Glomerular visceral epithelial cell (primary cell): ENCODE results near the gene ZNF605.
"Not testable (repeated sequence)": the region's sequence is repeated elsewhere in the genome, so short reads cannot be mapped to it uniquely, and the experiment has no call there.

Source experiments
- DNase-seq: peaks from one replicate; pipeline ENCODE4 v3.0.0-alpha.2; 2016; ENCODE audit errors: extremely low spot score

Gene ZNF605

DNA sequence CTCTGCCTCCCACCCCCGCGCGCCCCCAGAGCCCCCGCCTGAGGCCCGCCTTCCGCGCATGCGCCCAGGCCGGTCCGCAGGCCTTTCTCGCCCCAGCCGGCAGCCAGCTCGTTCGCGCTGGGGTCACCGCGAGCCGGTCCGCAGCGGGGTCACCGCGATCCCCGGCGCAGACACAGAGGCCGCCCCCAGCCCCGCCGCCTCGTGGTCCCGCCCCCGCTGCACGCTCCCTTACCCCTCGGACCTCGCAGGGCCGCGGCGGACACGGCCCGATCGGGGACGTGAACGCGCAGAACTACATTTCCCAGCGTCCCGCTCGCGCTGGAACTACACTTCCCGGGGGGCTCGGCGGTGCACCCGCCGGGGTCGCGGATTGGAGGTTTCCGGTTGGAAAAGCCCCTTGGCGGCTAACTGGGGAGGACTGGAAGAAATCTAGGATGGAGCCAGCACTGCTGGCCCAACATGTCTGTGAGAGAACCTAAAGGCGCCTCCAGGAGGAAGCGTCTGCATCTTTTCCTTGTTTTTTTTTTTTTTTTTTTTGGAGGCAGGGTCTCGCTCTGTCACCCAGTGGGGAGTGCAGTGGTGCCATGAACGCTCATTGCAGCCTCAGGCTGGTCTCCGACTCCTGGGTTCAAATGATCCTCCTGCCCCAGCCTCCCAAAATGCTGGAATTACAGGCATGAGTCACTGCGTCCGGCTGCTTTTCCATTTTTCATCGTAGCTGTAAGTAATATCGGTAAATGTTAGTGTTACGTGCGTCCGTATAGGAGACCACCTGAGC lies at the start of gene ZNF605:
Gene ZNF605 (minus strand): TSS at position 296 of the 778 bp plus-strand sequence. CDS start 10,671 bp downstream, outside the sequence.
- peak; percentile 53 for DNase-seq

- no peak for DNase-seq
Observed at GRCh38 chr12:132998741-132999140, 42.6 kb upstream of the ZNF605 start.

DNA sequence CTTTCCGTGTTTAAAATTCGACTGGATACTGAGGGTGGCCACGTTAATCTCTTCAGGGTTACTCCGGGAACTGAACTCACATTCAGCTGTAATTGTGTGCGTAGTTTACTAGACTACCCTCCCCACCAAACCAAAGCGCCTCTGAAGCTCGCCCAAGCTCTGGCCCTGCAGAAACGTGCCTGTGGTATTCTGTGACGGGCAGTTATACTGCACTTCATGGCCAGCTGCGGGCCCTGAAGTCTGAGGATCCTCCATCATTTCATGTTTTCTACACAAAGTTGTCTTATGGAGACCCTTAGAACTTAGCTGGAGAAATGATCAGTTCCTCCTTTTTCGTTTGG lies 30.7 kb upstream of the ZNF605 start:
- peak; percentile 21 for DNase-seq

- peak; percentile 89 for DNase-seq
Observed at GRCh38 chr12:132986001-132986884, 30.1 kb upstream of the ZNF605 start, which contains the start of gene ZNF26. TSS of gene ZNF26 (plus strand) at chr12:132986367. CDS start at chr12:132986841, 474 bp downstream.

- not testable (repeated sequence) for DNase-seq
Observed at GRCh38 chr12:132976870-132977269, 20.8 kb upstream of the ZNF605 start.

- DNase-seq, result no peak
Observed at GRCh38 chr12:132972374-132972773, 16.3 kb upstream of the ZNF605 start.

DNA sequence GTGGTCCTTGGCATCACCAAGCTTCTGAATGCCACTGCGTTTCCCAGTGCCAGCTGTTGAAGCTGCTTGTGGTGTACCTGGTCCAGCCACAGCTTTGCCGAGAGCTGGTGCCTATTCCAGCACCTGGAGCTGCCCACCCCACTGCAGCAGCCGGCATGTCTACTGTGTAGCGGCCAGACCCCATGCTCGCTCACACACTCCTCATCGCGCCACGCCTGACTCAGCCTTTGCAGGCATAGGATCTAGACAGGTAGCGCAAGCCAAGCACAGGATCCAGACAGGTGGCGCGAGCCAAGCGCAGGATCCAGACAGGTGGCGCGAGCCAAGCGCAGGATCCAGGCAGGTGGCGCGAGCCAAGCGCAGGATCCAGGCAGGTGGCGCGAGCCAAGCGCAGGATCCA lies 11.6 kb upstream of the ZNF605 start:
- no peak for DNase-seq

DNA sequence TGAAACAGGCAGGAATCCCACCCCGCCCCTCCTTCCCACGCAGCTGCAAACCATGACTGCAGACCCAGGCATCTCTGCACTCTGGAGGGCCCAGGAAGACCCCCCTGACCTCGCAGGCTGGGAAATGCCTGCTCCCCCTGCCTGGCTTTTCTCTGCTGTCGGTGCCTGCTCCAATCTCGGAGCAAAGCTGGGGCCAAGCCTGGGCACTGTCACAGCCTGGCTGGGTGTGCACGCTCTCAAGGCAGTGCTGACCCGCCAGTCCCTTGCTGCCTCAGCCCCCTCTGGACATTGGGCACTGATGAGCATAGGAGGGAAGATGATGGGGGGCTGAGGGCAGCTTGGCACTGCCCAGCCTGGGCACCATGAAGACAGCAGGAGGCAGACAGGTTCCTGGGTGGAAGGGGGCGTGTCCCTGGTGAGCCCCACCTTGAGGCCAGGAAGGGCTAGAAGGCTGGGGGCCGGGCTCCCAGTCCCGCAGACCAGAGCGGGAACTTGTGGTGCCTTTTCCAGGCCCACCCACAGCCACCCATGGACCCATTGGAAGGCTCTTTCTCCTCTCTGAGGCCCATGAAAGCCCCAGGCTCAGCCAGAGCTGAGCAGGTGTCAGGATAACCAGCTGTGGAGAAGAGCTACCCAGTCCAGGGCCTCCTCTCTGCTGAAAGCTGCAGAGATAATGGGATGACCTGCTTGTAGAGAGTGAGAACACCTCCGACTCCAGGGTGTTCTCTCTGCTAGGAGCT lies 10.7 kb upstream of the ZNF605 start:
- DNase-seq, result no peak

DNA sequence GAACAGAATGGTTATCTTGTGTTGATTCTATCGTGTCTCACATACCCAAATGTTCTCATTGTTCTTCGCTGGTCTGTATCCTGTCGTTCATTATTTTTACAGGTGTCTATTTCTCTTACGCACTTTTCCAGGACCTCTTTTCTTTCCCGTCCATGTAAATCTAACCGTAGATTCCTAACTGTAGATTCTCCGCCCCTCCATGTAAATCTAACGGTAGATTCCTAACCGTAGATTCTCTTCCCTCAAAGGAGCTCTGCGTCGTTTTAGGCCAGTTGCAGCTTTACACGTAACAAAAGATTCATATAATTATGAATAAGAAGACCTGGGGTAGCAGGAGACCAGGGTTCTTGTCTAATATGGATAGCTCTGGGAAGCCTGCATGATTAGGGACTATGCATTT lies 9.7 kb upstream of the ZNF605 start:
- DNase-seq, result no peak

DNA sequence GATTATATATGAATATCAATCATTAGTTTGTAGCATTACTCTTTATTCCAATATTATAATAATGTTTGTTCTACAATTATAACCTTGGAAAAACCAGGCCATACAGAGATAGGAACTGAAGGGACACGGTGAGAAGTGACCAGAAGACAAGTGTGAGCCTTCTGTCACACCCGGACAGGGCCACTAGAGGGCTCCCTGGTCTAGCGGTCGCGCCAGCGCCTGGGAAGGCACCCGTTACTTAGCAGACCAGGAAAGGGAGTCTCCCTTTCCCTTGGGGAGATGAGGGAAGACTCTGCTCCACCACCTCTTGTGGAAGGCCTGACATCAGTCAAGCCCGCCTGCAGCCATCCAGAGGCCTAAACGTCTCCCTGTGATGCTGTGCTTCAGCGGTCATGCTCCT lies 7.8 kb upstream of the ZNF605 start:
- DNase-seq, result not testable (repeated sequence)

GRCh38 chr12:132961790-132962189 lies 5.7 kb upstream of the ZNF605 start:
- not testable (repeated sequence) for DNase-seq

GRCh38 chr12:132955094-132956010 lies 754 bp downstream of the ZNF605 start:
- peak; percentile 5 for DNase-seq

GRCh38 chr12:132954471-132955048 lies 1.5 kb downstream of the ZNF605 start:
- no peak for DNase-seq

DNA sequence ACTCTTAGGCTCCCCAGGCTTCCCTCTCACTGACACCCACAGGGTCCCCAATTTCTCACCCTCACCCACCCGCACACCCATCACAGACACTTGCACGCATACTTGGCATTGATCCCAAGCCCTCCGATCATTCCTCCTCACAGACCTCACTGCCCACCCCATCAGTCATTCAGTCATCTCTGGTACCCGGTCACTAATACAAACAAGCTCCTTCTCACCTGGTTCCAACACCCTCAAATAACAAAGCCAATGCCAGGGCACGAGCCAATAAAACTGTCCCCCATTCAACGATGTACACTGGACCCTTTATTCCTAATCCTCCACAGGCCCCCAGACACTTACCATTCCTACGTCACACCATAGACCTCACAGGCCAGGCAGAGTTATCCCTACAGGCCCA lies 2.3 kb downstream of the ZNF605 start:
- no peak for DNase-seq

GRCh38 chr12:132953163-132953425 lies 3.0 kb downstream of the ZNF605 start:
- DNase-seq, result no peak

GRCh38 chr12:132952371-132953162 lies 3.5 kb downstream of the ZNF605 start:
- DNase-seq, result no peak

DNA sequence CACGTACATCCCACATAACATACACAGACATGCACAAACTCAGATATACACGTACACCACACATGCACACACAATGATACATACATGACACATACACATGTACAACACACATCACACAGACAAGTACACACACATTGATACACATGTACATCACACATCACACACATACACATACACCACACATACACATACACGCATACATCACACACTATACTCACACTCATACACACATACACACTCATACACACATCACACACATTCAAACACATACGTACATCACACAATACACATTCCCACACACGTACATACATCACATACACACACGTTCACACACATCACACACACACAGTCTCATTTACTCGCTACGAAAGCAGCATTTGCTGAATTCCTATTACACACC lies 4.5 kb downstream of the ZNF605 start:
- no peak for DNase-seq

DNA sequence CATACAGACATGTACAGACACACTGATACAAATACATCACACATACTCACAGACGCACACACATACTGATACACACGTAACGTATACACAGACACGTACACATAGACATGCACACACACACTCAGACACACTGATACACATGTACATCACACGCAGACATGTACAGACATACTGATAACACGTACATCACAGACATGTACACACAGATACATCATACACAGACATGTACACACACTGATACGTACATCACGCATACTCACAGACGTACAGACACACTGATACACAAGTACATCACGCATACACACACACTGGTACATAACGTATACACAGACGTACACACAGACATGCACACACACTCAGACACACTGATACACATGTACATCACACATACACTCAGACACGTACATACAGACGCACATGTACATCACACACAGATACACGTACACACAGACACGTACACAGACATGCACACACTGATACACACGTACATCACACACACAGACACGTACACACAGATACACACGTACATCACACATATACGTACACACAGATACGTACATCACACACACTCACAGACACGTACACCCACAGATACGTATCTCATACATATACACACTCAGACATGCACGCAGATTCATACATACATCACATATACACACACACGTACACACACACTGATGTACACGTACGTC lies 5.1 kb downstream of the ZNF605 start:
- DNase-seq, result no peak
